GM23248 (cell line): ENCODE measurements around the gene RAI2. TPM values are rescaled to one million over a fixed set of nuclear protein-coding genes. Genes with fewer than 3 reads are reported as not detected.

Source experiments
- DNase-seq: peaks from one replicate; pipeline ENCODE4 v3.0.0-alpha.2; 2015
- H2AFZ ChIP-seq: fragments of 200-600 bp; sonication (generic); 2 replicates; pipeline ENCODE4 v1.6.1; 2016; ENCODE audit warnings: antibody characterized with exemption
- H3F3A ChIP-seq: fragments of 200-600 bp; sonication (generic); 2 replicates; pipeline ENCODE4 v1.6.1; 2016; ENCODE audit warnings: mild to moderate bottlenecking, antibody characterized with exemption, mixed run types; ENCODE audit not compliant: insufficient read depth
- H3K27ac ChIP-seq: fragments of 200-600 bp; sonication (generic); 2 replicates; pipeline ENCODE4 v1.5.1; 2016; ENCODE audit warnings: mild to moderate bottlenecking
- H3K27me3 ChIP-seq: fragments of 200-600 bp; sonication (generic); replicated peaks from 2 replicates; pipeline ENCODE4 v1.6.1; 2016; ENCODE audit warnings: mild to moderate bottlenecking; ENCODE audit not compliant: insufficient read depth
- H3K36me3 ChIP-seq: fragments of 200-600 bp; sonication (generic); 2 replicates; pipeline ENCODE4 v1.6.1; 2016; ENCODE audit warnings: low read depth, mild to moderate bottlenecking
- H3K4me1 ChIP-seq: fragments of 200-600 bp; sonication (generic); 2 replicates; pipeline ENCODE4 v1.6.1; 2016; ENCODE audit warnings: mild to moderate bottlenecking; ENCODE audit not compliant: insufficient read depth
- H3K4me2 ChIP-seq: fragments of 200-600 bp; sonication (generic); one replicate; pipeline ENCODE4 v1.6.1; 2016; ENCODE audit warnings: mild to moderate bottlenecking; ENCODE audit not compliant: unreplicated experiment
- H3K4me3 ChIP-seq: fragments of 200-600 bp; sonication (generic); 2 replicates; pipeline ENCODE4 v1.5.1; 2016; ENCODE audit warnings: mild to moderate bottlenecking
- H3K79me2 ChIP-seq: fragments of 200-600 bp; sonication (generic); 2 replicates; pipeline ENCODE4 v1.6.1; 2016; ENCODE audit warnings: mild to moderate bottlenecking; ENCODE audit not compliant: insufficient read depth
- H3K9ac ChIP-seq: fragments of 200-600 bp; sonication (generic); 2 replicates; pipeline ENCODE4 v1.6.1; 2016; ENCODE audit warnings: mild to moderate bottlenecking
- H3K9me2 ChIP-seq: fragments of 200-600 bp; sonication (generic); 2 replicates; pipeline ENCODE4 v1.6.1; 2016; ENCODE audit warnings: mixed run types, mild to moderate bottlenecking, moderate library complexity; ENCODE audit not compliant: insufficient read depth
- H3K9me3 ChIP-seq: fragments of 200-600 bp; sonication (generic); one replicate; pipeline ENCODE4 v1.6.1; 2017; ENCODE audit warnings: low read depth
- H4K20me1 ChIP-seq: fragments of 200-600 bp; sonication (generic); 2 replicates; pipeline ENCODE4 v1.6.0; 2016; ENCODE audit not compliant: insufficient read depth
- EZH2 ChIP-seq: fragments of 200-600 bp; sonication (generic); IDR thresholded peaks from 2 replicates; pipeline ENCODE4 v1.6.1; 2018; ENCODE audit warnings: antibody characterized with exemption, mild to moderate bottlenecking; ENCODE audit not compliant: insufficient read depth, poor library complexity, severe bottlenecking
- EZH2phosphoT487 ChIP-seq: fragments of 200-600 bp; sonication (generic); IDR thresholded peaks from 2 replicates; pipeline ENCODE4 v1.6.1; 2018; ENCODE audit warnings: antibody characterized with exemption, moderate library complexity, mild to moderate bottlenecking, low read depth; ENCODE audit not compliant: insufficient read depth
- WGBS, 2 experiments: methylation state at CpG; one replicate each; pipeline ENCODE4 v1.1.6; 2015 to 2017; ENCODE audit warnings: low lambda C conversion rate in 2 of 2, low coverage in 1 of 2; ENCODE audit errors: missing lambda C conversion rate in 2 of 2; 5-methylcytosine and 5-hydroxymethylcytosine counted together
- in situ Hi-C: fragments of 300-500 bp; cut with MboI; formaldehyde crosslinking; loops from 2 replicates; pipeline ENCODE4 v1.15.0; 2020
- polyA plus RNA-seq: library from polyadenylated mRNA; unstranded; fragments of >200 nt; fragmentation: Nextera tagmentation; extraction: Ambion mirVana; gene quantifications from 2 replicates; pipeline ENCODE4 v1.2.1, GENCODE V29; 2016
- total RNA-seq: library from RNA; depleted of rRNA; stranded (reverse); fragments of >200 nt; shearing (Covaris generic); gene quantifications from 2 replicates; pipeline ENCODE4 v1.2.3, GENCODE V29; 2014

RAI2 gene
- total and polyA plus RNA-seq, 2 experiments from 2014 or later: not detected

GRCh38 chrX:17805120-17805519 is 56.0 kb downstream of the RAI2 start:
- TF ChIP-seq EZH2 (no peak), EZH2phosphoT487 (no peak)
- H3F3A ChIP-seq: no peaks in the 10 kb centered on the region
- in situ Hi-C loops: no loop called here
- 34 to 55% methylated on average over 6 of the region's 6 CpGs for WGBS, 2 experiments
- H3K9me2 ChIP-seq: no peaks in the 10 kb centered on the region
- no peak overlapping the region for H2AFZ ChIP-seq
- no peaks in the 10 kb centered on the region for H3K36me3 ChIP-seq
- H3K9me3 ChIP-seq: no peaks in the 10 kb centered on the region
- H3K4me1 ChIP-seq: no peaks in the 10 kb centered on the region
- no peak for DNase-seq
- no peak overlapping the region for H3K4me3 ChIP-seq
- no peaks in the 10 kb centered on the region for H3K27me3 ChIP-seq
- no peaks in the 10 kb centered on the region for H4K20me1 ChIP-seq
- no peak overlapping the region for H3K9ac ChIP-seq
- no peak overlapping the region for H3K27ac ChIP-seq
- H3K4me2 ChIP-seq: no peak overlapping the region
- no peaks in the 10 kb centered on the region for H3K79me2 ChIP-seq

GRCh38 chrX:17803449-17803848 is 57.6 kb downstream of the RAI2 start:
- Histone ChIP-seq H3K9me3 (no peaks in the 10 kb centered on the region), H3K9ac (no peak overlapping the region)
- in situ Hi-C loops: no loop called here

GRCh38 chrX:17802756-17803155 is 58.3 kb downstream of the RAI2 start:
- no peak overlapping the region for H3K4me2 ChIP-seq
- no peaks in the 10 kb centered on the region for H3K27me3 ChIP-seq
- no peaks in the 10 kb centered on the region for H3F3A ChIP-seq
- WGBS, 2 experiments: 82 to 85% methylated on average over 3 to 7 of the region's 7 CpGs
- H3K4me3 ChIP-seq: no peak overlapping the region
- in situ Hi-C loops: no loop called here
- H3K27ac ChIP-seq: no peak overlapping the region
- H3K9ac ChIP-seq: no peak overlapping the region
- H4K20me1 ChIP-seq: no peaks in the 10 kb centered on the region
- DNase-seq: no peak
- no peaks in the 10 kb centered on the region for H3K9me3 ChIP-seq
- no peak overlapping the region for H2AFZ ChIP-seq
- H3K79me2 ChIP-seq: no peaks in the 10 kb centered on the region
- H3K9me2 ChIP-seq: no peaks in the 10 kb centered on the region
- H3K4me1 ChIP-seq: no peaks in the 10 kb centered on the region
- no peak for TF ChIP-seq EZH2phosphoT487
- TF ChIP-seq EZH2: no peak
- H3K36me3 ChIP-seq: no peaks in the 10 kb centered on the region

More at GRCh38 chrX:17803449-17803848, 57.6 kb downstream of the RAI2 start:
- Histone ChIP-seq H4K20me1 (no peaks in the 10 kb centered on the region), H3K27me3 (no peaks in the 10 kb centered on the region), H3K4me2 (no peak overlapping the region), H3K27ac (no peak overlapping the region), H3K4me1 (no peaks in the 10 kb centered on the region), H3K9me2 (no peaks in the 10 kb centered on the region), H3F3A (no peaks in the 10 kb centered on the region), H3K79me2 (no peaks in the 10 kb centered on the region), H3K36me3 (no peaks in the 10 kb centered on the region), H2AFZ (no peak overlapping the region), H3K4me3 (no peak overlapping the region)
- WGBS, 2 experiments: 42 to 58% methylated on average over 4 of the region's 4 CpGs
- no peak for DNase-seq
- no peak for TF ChIP-seq EZH2phosphoT487
- no peak for TF ChIP-seq EZH2

GRCh38 chrX:17801431-17801830 is 59.7 kb downstream of the RAI2 start:
- Histone ChIP-seq H3K4me2 (no peak overlapping the region), H2AFZ (no peak overlapping the region), H3K27me3 (no peaks in the 10 kb centered on the region), H3K79me2 (no peaks in the 10 kb centered on the region), H3F3A (no peaks in the 10 kb centered on the region), H3K36me3 (no peaks in the 10 kb centered on the region), H3K4me3 (no peak overlapping the region), H3K9me3 (no peaks in the 10 kb centered on the region), H3K9me2 (no peaks in the 10 kb centered on the region), H3K9ac (no peak overlapping the region), H3K27ac (no peak overlapping the region), H3K4me1 (no peaks in the 10 kb centered on the region), H4K20me1 (no peaks in the 10 kb centered on the region)
- DNase-seq: no peak
- WGBS, 2 experiments: 75 to 83% methylated on average over 8 to 13 of the region's 13 CpGs
- in situ Hi-C loops: no loop called here
- TF ChIP-seq EZH2: no peak
- TF ChIP-seq EZH2phosphoT487: no peak

- Histone ChIP-seq H4K20me1 (no peaks in the 10 kb centered on the region), H3K9me3 (no peaks in the 10 kb centered on the region), H3K4me3 (no peak overlapping the region), H3F3A (no peaks in the 10 kb centered on the region), H3K9me2 (no peaks in the 10 kb centered on the region), H2AFZ (no peak overlapping the region), H3K27ac (no peak overlapping the region), H3K79me2 (no peaks in the 10 kb centered on the region), H3K9ac (no peak overlapping the region), H3K27me3 (no peaks in the 10 kb centered on the region), H3K4me2 (no peak overlapping the region), H3K4me1 (no peaks in the 10 kb centered on the region), H3K36me3 (no peaks in the 10 kb centered on the region)
- TF ChIP-seq EZH2 (no peak), EZH2phosphoT487 (no peak)
- in situ Hi-C loops: no loop called here
- WGBS, 2 experiments: 88% methylated on average over 4 of the region's 4 CpGs; no CpG with 5 or more reads in 1 of the 2 experiments
- no peak for DNase-seq
Observed at GRCh38 chrX:17798921-17799320, 62.2 kb downstream of the RAI2 start.
